AG10803 (cell line): ENCODE measurements around the gene GGT1.
"Not testable (repeated sequence)": the region's sequence is repeated elsewhere in the genome, so short reads cannot be mapped to it uniquely, and the experiment has no call there.

Experiments used
- DNase-seq: peaks from one replicate; pipeline ENCODE4 v3.0.0; 2010; ENCODE audit warnings: low read depth
- H3K4me3 ChIP-seq: 2 replicates; pipeline ENCODE4 v1.5.1; 2011; ENCODE audit warnings: mild to moderate bottlenecking, low read length, control low read depth
- CTCF ChIP-seq: conservative IDR thresholded peaks from 2 replicates; pipeline ENCODE4 v1.5.1; 2011; ENCODE audit warnings: mild to moderate bottlenecking, low read length, control low read depth, inconsistent platforms

GGT1 gene

GRCh38 chr22:24594569-24595120, 8.3 kb upstream of the GGT1 start:
- DNase-seq = no peak
- no peak overlapping the region for H3K4me3 ChIP-seq
- no peak for TF ChIP-seq CTCF

- no peak for TF ChIP-seq CTCF
- DNase-seq = no peak
- no peak overlapping the region for H3K4me3 ChIP-seq
Observed at GRCh38 chr22:24595228-24595627, 7.8 kb upstream of the GGT1 start.

- no peak for TF ChIP-seq CTCF
- DNase-seq = no peak
- no peak overlapping the region for H3K4me3 ChIP-seq
Observed at GRCh38 chr22:24595863-24596262, 7.1 kb upstream of the GGT1 start.

GRCh38 chr22:24597076-24597475, 5.9 kb upstream of the GGT1 start:
- DNase-seq = not testable (repeated sequence)

GRCh38 chr22:24599514-24599913, 3.5 kb upstream of the GGT1 start:
- H3K4me3 ChIP-seq = no peak overlapping the region
- TF ChIP-seq CTCF = no peak
- DNase-seq = no peak

More at GRCh38 chr22:24597076-24597475, 5.9 kb upstream of the GGT1 start:
- not testable (repeated sequence) for H3K4me3 ChIP-seq

GRCh38 chr22:24599958-24600715, 2.9 kb upstream of the GGT1 start:
- not testable (repeated sequence) for H3K4me3 ChIP-seq, DNase-seq

GRCh38 chr22:24601217-24602104, 1.5 kb upstream of the GGT1 start:
- DNase-seq = no peak
- TF ChIP-seq CTCF = no peak
- H3K4me3 ChIP-seq = no peak overlapping the region

GRCh38 chr22:24602105-24602749, 766 bp upstream of the GGT1 start:
- not testable (repeated sequence) for DNase-seq, H3K4me3 ChIP-seq

- not testable (repeated sequence) for H3K4me3 ChIP-seq
Observed at GRCh38 chr22:24603770-24604629, 1.0 kb downstream of the GGT1 start.

GRCh38 chr22:24606340-24606739, 3.3 kb downstream of the GGT1 start:
- H3K4me3 ChIP-seq = not testable (repeated sequence)

More at GRCh38 chr22:24603770-24604629, 1.0 kb downstream of the GGT1 start:
- not testable (repeated sequence) for DNase-seq

GRCh38 chr22:24607429-24607983, 4.5 kb downstream of the GGT1 start:
- H3K4me3 ChIP-seq, DNase-seq: not testable (repeated sequence)

More at GRCh38 chr22:24606340-24606739, 3.3 kb downstream of the GGT1 start:
- DNase-seq = not testable (repeated sequence)
